ENCODE measurements around the gene GPR157.

GRCh38 chr1:9161963-9162362, 33.1 kb upstream of the GPR157 start:
- TF ChIP-seq CTCF (IDR thresholded peaks at IDR 0.05), result no peak
- TF ChIP-seq EZH2 (IDR thresholded peaks at IDR 0.05; ENCODE audit: borderline replicate concordance, insufficient read depth, low read depth, low read length, poor library complexity, severe bottlenecking), result no peak

Measured in B cell (primary cell).